GM18867 (cell line): ENCODE data around the gene DHX58.
A peak's percentile ranks its signal among the peaks of the same experiment; 100 is the strongest.
"Not testable (repeated sequence)": the region's sequence is repeated elsewhere in the genome, so short reads cannot be mapped to it uniquely, and the experiment has no call there.

Experiments used
- ATAC-seq: cut with Tn5 transposase; IDR thresholded peaks from one replicate; pipeline ENCODE4 v1.9.1; 2021; ENCODE audit warnings: mild to moderate bottlenecking, moderate library complexity; ENCODE audit not compliant: unreplicated experiment

Gene DHX58

GRCh38 chr17:42112552-42113176 lies at the start of gene DHX58:
DHX58 (minus strand) TSS chr17:42112714; CDS start chr17:42111892, 822 bp downstream.
- ATAC-seq: peak; percentile 51

- ATAC-seq: no peak
Observed at GRCh38 chr17:42160531-42160910, 48.0 kb upstream of the DHX58 start.

DNA sequence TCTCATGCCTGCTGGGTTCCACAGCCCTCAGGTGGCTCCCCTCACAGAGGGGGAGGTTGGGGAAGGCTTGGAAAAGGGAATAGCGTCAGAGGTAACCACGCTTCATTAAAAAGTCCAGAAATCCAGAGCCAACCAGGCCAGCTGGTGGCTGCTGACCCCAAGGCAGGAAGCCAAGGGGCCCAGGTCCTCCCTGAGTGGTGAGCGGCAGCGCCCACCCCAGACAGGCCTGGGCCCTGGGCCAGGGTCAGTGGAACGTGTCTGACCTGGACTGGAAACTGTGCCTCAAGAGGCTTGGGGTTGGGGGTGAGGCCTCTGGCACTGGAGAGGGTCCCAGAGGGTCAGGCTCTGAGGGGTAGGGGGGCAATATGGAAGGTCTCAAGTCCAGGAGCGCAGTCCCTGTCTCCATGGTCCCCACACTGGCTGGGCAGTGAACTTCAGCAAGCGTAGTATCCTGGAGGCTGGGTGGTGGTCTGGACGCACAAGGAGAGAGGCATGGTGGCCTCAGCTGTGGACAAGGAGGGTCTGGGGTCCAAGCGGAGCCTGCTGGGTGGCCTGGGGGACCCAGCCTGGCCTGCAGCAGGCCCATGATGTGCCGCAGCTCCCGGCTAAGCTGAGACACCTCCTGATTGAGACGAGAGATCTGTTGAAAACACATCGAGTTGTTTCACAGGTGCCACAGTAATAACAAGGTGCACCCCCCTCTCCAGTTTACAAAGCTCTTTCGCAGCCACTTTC lies 47.4 kb upstream of the DHX58 start:
- no peak for ATAC-seq

DNA sequence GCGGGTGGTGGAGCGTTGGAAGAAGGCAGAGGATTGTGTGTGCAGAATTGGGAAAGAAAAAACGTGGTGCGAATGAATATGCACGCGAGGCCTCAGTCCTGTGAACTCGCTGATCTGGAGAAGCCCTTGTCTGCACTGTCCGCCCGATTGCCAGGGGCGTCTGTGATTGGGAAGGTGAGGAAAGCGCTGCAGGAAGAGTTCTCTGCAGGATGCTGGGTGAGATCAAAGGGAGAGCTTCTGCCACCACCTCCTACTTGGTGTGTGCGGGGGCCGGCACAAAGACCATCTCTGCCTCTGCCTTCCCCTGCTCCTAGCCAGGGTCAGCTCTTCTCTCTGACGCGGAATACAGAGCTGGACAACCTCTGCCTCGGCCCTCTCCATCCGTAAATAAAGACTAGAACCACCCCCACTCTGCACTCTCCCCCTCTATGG lies 43.1 kb upstream of the DHX58 start:
- no peak for ATAC-seq

DNA sequence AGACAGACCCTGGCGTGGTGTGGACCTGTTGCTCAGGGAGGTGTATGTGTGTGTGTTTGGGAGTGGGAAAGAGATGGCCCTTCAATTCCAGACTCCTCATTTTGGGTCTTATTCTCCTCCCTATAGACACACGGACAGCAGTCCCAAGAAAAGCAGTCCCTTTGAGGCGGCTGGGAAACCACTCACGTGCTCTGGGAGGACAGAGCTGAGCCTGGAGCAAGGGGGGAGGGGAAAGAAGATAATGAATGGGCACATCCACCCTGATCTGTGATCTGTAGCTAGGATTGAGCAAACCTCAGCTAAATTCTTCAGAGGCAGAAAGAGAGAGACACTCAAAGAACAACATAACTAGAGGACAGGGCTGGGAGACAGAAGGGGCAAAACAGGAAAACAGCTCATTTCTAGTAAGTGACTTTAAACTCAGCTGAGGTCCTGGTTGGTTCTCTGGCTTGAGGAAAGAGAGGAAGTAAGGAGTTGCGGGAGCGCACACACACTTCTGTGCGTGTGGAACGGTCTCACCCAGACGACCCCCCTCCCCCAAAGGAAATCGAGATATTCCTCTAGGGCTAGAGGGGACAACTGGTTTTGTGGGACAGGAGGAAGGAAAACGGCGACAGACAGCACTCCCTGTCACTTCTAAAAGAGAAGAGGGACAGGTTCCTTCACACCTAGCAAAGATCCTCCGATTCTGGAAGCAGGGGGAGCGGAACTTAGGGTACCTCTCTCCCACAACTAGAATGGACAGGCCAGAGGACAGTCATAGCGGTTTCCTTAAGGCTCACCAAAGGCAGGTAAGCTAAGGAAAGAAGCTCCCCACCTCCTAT lies 41.6 kb upstream of the DHX58 start:
- no peak for ATAC-seq

DNA sequence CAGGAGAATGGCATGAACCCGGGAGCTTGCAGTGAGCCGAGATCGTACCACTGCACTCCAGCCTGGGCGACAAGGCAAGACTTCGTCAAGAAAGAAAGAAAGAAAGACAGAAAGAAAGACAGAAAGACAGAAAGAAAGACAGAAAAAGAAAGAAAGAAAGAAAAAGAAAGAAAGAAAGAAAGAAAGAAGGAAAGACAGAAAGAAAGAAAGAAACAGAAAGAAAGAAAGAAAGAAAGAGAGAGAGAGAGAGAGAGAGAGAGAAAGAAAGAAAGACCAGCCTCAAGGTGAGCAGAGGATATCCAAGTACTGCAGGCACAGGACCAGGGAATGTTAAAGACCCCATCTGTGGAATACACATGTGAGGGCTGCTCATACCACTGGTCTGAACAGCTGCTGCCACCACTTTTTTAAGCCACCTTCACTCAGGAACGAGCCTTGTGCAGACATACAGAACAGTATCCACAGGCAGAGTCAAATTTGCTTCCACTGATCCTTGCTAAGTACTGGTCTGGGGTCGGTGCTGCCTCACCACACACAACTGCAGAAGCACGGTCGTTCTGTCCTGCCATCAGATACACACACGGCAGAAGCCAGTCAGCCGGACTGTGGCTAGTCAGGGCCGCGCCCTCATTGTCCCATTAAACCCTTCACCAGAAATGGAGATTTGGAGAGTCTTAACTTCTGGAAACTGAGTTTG lies 34.5 kb upstream of the DHX58 start:
- ATAC-seq: no peak

DNA sequence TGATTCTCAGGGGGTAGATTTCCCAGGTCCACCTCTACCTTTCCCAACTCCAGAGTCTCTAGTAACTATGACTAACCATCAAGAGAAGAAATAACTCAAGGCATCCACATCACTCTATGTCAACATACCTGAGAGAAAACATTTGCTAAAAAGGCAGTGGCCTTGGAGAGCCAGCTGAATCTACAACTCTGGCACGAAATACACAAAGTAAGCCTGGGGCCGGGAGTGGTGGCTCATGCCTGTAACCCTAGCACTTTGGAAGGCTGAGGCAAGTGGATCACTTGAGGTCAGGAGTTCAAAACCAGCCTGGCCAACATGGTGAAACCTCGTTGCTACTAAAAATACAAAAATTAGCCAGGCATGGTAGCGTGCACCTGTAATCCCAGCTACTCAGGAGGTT lies 30.6 kb upstream of the DHX58 start:
- not testable (repeated sequence) for ATAC-seq

DNA sequence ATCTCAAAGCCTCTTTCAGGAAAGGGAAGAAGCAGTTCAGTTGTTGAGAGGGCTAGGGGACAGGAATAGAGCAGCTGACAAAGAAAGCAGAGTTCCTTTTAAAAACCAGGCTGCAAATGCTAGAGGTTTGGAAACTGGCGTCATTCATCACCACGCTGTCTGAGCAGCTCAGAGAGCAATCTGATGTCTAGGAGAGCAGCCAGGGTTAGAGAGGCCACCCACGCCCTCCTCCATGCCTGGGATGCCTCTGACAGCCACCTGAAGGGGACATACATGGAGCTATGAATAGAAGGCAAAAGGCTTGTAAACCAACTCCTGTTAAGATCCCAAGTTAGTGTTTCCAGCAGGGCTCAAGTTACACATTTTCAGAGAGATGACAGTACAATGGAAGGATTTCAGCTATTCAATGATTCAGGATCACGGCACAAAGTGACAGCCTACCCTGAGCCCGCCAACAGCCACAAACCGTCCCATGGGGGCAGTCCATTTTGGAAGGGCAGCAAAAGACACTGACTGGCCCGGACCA lies 29.9 kb upstream of the DHX58 start:
- ATAC-seq: no peak

- no peak for ATAC-seq
Observed at GRCh38 chr17:42141382-42141781, 28.9 kb upstream of the DHX58 start.

DNA sequence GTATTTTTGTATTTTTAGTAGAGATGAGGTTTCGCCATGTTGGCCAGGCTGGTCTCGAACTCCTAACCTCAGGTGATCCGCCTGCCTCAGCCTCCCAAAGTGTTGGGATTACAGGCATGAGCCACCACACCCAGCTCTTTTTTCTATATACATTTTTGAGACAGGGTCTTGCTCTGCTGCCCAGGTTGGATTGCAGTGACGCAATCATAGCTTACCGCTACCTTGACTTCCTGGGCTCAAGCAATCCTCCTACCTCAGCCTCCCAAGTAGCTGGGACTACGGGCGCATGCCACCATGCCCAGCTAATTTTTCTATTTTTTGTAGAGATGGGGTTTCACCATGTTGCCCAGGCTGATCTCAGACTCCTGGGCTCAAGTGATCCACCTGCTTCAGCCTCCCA lies 28.2 kb upstream of the DHX58 start:
- not testable (repeated sequence) for ATAC-seq

- ATAC-seq: no peak
Observed at GRCh38 chr17:42138749-42139492, 26.4 kb upstream of the DHX58 start.

GRCh38 chr17:42136654-42137051 lies 24.1 kb upstream of the DHX58 start:
- ATAC-seq: no peak

GRCh38 chr17:42135664-42136653 lies 23.4 kb upstream of the DHX58 start:
- no peak for ATAC-seq

DNA sequence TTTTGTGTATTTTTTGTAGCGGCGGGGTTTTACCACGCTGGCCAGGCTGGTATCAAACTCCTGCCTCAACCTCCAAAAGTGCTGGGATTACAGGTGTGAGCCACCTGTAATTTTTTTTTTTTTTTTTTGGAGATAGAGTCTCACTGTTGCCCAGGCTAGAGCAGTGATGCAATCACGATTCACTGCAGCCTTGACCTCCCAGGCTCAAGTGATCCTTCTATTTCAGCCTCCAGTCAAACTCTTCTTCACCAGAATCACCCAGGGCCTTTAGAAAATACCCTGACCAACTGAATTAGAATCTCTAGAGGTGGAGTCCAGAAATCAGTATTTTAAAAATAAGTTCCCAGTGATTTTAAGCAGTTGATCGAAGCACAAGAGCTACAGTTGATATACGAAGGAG lies 22.6 kb upstream of the DHX58 start:
- no peak for ATAC-seq

- peak; percentile 70 for ATAC-seq
Observed at GRCh38 chr17:42133461-42134041, 21.0 kb upstream of the DHX58 start.

GRCh38 chr17:42132941-42133340 lies 20.4 kb upstream of the DHX58 start:
- ATAC-seq: peak; percentile 26

- ATAC-seq: no peak
Observed at GRCh38 chr17:42131981-42132432, 19.5 kb upstream of the DHX58 start.

- no peak for ATAC-seq
Observed at GRCh38 chr17:42131232-42131631, 18.7 kb upstream of the DHX58 start.
